Thymus (tissue), 14 donors: ENCODE results near the gene ADRM1. TPM values are rescaled to one million over a fixed set of nuclear protein-coding genes. Genes with fewer than 3 reads are reported as not detected.

Experiments
- DNase-seq, 9 donors: peaks; one replicate each; pipeline ENCODE4 v3.0.0-alpha.2; 2013; ENCODE audit warnings: low spot score in 9 of 9, low read depth in 6 of 9, missing footprints in 1 of 9
- H3K27ac ChIP-seq, 2 donors: one replicate each; pipeline ENCODE4 v1.5.1; 2013; ENCODE audit warnings: control low read depth in 1 of 2, low read depth in 1 of 2, low read length in 1 of 2, mild to moderate bottlenecking in 1 of 2, moderate library complexity in 1 of 2
- H3K27me3 ChIP-seq, 2 donors: one replicate each; pipeline ENCODE4 v1.5.1; 2013; ENCODE audit warnings: low read length in 1 of 2; ENCODE audit not compliant: control insufficient read depth in 2 of 2, insufficient read depth in 1 of 2
- H3K36me3 ChIP-seq, 2 donors: one replicate each; pipeline ENCODE4 v1.5.1; 2013; ENCODE audit warnings: low read length in 1 of 2, mild to moderate bottlenecking in 1 of 2, moderate library complexity in 1 of 2; ENCODE audit not compliant: control insufficient read depth in 2 of 2, insufficient read depth in 2 of 2
- H3K4me1 ChIP-seq, 2 donors: one replicate each; pipeline ENCODE4 v1.5.1; 2013; ENCODE audit warnings: low read length in 2 of 2; ENCODE audit not compliant: control insufficient read depth in 2 of 2, insufficient read depth in 2 of 2
- H3K4me3 ChIP-seq, 2 donors: one replicate each; pipeline ENCODE4 v1.5.1; 2013; ENCODE audit warnings: low read length in 2 of 2, control low read depth in 1 of 2, mild to moderate bottlenecking in 1 of 2
- H3K9me3 ChIP-seq, 2 donors: one replicate each; pipeline ENCODE4 v1.5.1; 2013; ENCODE audit warnings: low read length in 1 of 2, mild to moderate bottlenecking in 1 of 2; ENCODE audit not compliant: control insufficient read depth in 2 of 2, insufficient read depth in 1 of 2
- WGBS: extraction: QIAGEN DNeasy Blood & Tissue Kit; methylation state at CpG from one replicate; pipeline ENCODE4 v1.1.7; 2013; 5-methylcytosine and 5-hydroxymethylcytosine counted together
- long read RNA-seq, 10 donors: transcript quantifications; one replicate each; lab custom pipeline, GENCODE V29; 2026
- polyA plus RNA-seq: library from polyadenylated mRNA; stranded (reverse); fragments of 200-250 nt; gene quantifications from one replicate; pipeline ENCODE4 v1.2.3, GENCODE V29; 2013
- total RNA-seq: library from RNA; stranded (reverse); fragments of 120-200 nt; gene quantifications from one replicate; pipeline ENCODE4 v1.2.4, GENCODE V29; 2013
- donor health status: healthy.

ADRM1 gene
- total RNA-seq (80.9 TPM), polyA plus RNA-seq (71.5 TPM)
- long read RNA-seq, donor 1, partial matches to known transcripts = 0 of 5 reads
- long read RNA-seq, donor 1, other reads (novel, unspliced or antisense) = 0 of 5 reads
- long read RNA-seq, donor 2, transcript ADRM1-205 (9 exons, 1,361 nt) = minor isoform, 6 of 118 reads
- long read RNA-seq, donor 2, transcript ADRM1-201 (10 exons, 1,478 nt) = major isoform, 77 of 118 reads
- long read RNA-seq, donor 2, partial matches to known transcripts = 29 of 118 reads
- long read RNA-seq, donor 2, other reads (novel, unspliced or antisense) = 6 of 118 reads
- long read RNA-seq, donor 3, transcript ADRM1-205 (9 exons, 1,361 nt) = minor isoform, 13 of 125 reads
- long read RNA-seq, donor 3, transcript ADRM1-201 (10 exons, 1,478 nt) = major isoform, 60 of 125 reads
- long read RNA-seq, donor 3, partial matches to known transcripts = 44 of 125 reads
- long read RNA-seq, donor 3, other reads (novel, unspliced or antisense) = 8 of 125 reads
- long read RNA-seq, donor 4, transcript ADRM1-201 (10 exons, 1,478 nt) = major isoform, 10 of 20 reads
- long read RNA-seq, donor 4, partial matches to known transcripts = 8 of 20 reads
- long read RNA-seq, donor 4, other reads (novel, unspliced or antisense) = 0 of 20 reads
- long read RNA-seq, donor 5, transcript ADRM1-201 (10 exons, 1,478 nt) = major isoform, 54 of 91 reads
- long read RNA-seq, donor 5, partial matches to known transcripts = 36 of 91 reads
- long read RNA-seq, donor 5, other reads (novel, unspliced or antisense) = 0 of 91 reads
- long read RNA-seq, donor 6, transcript ADRM1-201 (10 exons, 1,478 nt) = major isoform, 39 of 47 reads
- long read RNA-seq, donor 6, partial matches to known transcripts = 0 of 47 reads
- long read RNA-seq, donor 6, other reads (novel, unspliced or antisense) = 5 of 47 reads
- long read RNA-seq, donor 7, transcript ADRM1-201 (10 exons, 1,478 nt) = major isoform, 16 of 31 reads
- long read RNA-seq, donor 7, partial matches to known transcripts = 15 of 31 reads
- long read RNA-seq, donor 7, other reads (novel, unspliced or antisense) = 0 of 31 reads
- long read RNA-seq, donor 8, partial matches to known transcripts = 0 of 5 reads
- long read RNA-seq, donor 8, other reads (novel, unspliced or antisense) = 0 of 5 reads
- long read RNA-seq, donor 9, transcript ADRM1-201 (10 exons, 1,478 nt) = major isoform, 16 of 25 reads
- long read RNA-seq, donor 9, partial matches to known transcripts = 9 of 25 reads
- long read RNA-seq, donor 9, other reads (novel, unspliced or antisense) = 0 of 25 reads
- long read RNA-seq, donor 10, transcript ADRM1-201 (10 exons, 1,478 nt) = major isoform, 22 of 41 reads
- long read RNA-seq, donor 10, partial matches to known transcripts = 16 of 41 reads
- long read RNA-seq, donor 10, other reads (novel, unspliced or antisense) = 0 of 41 reads

DNA sequence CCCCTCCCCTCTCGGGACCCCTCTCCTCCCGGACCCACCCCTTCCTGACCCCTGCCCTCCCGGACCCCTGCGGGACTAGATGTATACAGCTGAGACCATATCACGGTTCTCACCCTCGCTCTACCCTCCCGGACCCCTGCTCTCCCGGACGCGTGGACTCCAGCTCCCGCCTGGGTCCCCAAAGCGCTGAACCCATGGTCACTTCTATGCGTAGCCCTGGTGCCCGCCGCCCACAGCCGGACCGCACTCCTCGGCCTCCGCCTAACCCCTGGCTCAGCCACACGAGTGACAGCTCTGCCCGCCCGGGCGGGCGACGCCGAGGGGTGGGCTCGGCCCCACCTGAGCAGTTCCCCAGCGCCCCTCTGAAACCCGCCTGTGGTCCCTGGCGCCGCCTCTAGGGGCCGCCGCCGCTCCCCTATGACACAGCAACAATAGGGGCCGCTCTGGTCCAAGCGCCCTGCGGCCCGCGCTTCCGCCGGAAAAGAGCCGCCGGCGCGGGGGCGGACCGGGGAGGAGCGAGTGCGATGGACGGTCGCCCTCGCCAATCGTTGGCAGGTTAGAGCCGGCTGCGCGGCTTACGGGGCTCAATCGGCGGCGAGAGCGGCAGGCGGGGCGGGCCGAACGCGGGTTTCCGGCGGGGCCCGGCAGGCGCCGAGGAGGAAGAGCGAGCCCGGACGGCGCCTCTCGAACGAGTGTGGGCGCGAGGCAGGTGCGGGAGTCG is at the start of gene ADRM1:
TSS of gene ADRM1 (plus strand) at position 657 of the 721 bp plus-strand sequence. CDS start 572 bp downstream, outside the sequence.
- Histone ChIP-seq H3K4me3 (peak within 1 kb of the TSS; percentile 72 to 92), H3K36me3 (peaks cover 25 to 47% of the 10 kb centered on the region in 2 donors), H3K9me3 (no peaks in the 10 kb centered on the region), H3K27ac (peak within 1 kb of the TSS; percentile 92 to 98), H3K27me3 (no peaks in the 10 kb centered on the region), H3K4me1 (peaks cover 10 to 17% of the 10 kb centered on the region in 2 donors)
- WGBS = under 1% methylated on average over 81 of the region's 81 CpGs
- DNase-seq = peak; percentile 71 to 98 (median 95)

- Histone ChIP-seq H3K27me3 (no peaks in the 10 kb centered on the region), H3K4me3 (no peak overlapping the region), H3K36me3 (peaks cover 7 to 15% of the 10 kb centered on the region in 2 donors), H3K27ac (no peak overlapping the region), H3K4me1 (no peaks in the 10 kb centered on the region), H3K9me3 (no peaks in the 10 kb centered on the region)
- 96% methylated on average over 6 of the region's 6 CpGs for WGBS
- DNase-seq = no peak
Measured at GRCh38 chr20:62253398-62253797, 49.4 kb upstream of the ADRM1 start.

- Histone ChIP-seq H3K4me3 (no peak overlapping the region), H3K9me3 (no peaks in the 10 kb centered on the region), H3K27ac (no peak overlapping the region), H3K4me1 (no peaks in the 10 kb centered on the region), H3K27me3 (no peaks in the 10 kb centered on the region), H3K36me3 (peaks cover 9 to 18% of the 10 kb centered on the region in 2 donors)
- no peak for DNase-seq
- WGBS = 95% methylated on average over 24 of the region's 24 CpGs
Measured at GRCh38 chr20:62254021-62254724, 48.6 kb upstream of the ADRM1 start.

DNA sequence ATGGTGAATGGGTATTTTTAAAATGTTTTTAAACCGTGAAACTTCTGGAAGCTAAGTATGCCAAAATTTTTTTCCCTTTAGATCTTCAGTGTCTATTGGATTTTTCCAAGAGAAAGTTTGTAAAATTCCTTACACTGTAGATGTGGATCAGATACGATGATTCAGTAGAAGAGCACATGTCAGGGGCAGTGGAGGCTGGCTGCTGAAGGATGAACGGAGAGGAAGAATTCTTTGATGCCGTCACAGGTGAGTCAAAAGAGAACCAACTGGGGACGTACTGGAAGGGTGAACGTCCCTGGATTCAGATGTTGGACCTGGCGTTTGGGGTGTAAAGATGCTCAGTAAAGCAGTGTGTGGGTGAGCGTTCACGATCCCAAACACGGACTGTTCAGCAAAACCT is 46.8 kb upstream of the ADRM1 start:
- DNase-seq = no peak
- Histone ChIP-seq H3K9me3 (no peaks in the 10 kb centered on the region), H3K4me1 (no peaks in the 10 kb centered on the region), H3K27me3 (no peaks in the 10 kb centered on the region), H3K4me3 (no peak overlapping the region), H3K36me3 (peaks cover 16 to 34% of the 10 kb centered on the region in 2 donors), H3K27ac (no peak overlapping the region)
- 98% methylated on average over 10 of the region's 10 CpGs for WGBS

- no peaks in the 10 kb centered on the region for H3K9me3 ChIP-seq
- DNase-seq = no peak
- H3K36me3 ChIP-seq = peaks cover 30 to 58% of the 10 kb centered on the region in 2 donors
- H3K4me3 ChIP-seq = no peak overlapping the region
- H3K4me1 ChIP-seq = no peaks in the 10 kb centered on the region
- WGBS = 94% methylated on average over 20 of the region's 20 CpGs
- no peaks in the 10 kb centered on the region for H3K27me3 ChIP-seq
- no peak overlapping the region for H3K27ac ChIP-seq
Measured at GRCh38 chr20:62258499-62259293, 44.1 kb upstream of the ADRM1 start.

DNA sequence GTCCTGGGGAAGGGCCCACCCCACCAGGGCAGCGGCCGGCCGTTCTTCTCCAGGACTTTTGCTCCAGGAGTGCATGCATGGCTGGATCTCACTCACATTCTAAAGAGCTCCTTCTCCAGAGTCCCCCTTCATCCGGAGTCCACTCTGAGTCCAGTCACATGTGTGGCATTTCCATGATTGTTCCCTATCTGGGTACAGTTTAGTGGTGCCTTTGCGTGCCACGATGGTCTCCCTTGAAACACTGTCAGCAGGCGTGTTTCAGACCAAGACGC is 43.6 kb upstream of the ADRM1 start:
- H3K9me3 ChIP-seq = no peaks in the 10 kb centered on the region
- H3K4me1 ChIP-seq = no peaks in the 10 kb centered on the region
- H3K4me3 ChIP-seq = no peak overlapping the region
- H3K27me3 ChIP-seq = no peaks in the 10 kb centered on the region
- no peak overlapping the region for H3K27ac ChIP-seq
- peaks cover 34 to 60% of the 10 kb centered on the region in 2 donors for H3K36me3 ChIP-seq
- DNase-seq = no peak
- 98% methylated on average over 8 of the region's 8 CpGs for WGBS

DNA sequence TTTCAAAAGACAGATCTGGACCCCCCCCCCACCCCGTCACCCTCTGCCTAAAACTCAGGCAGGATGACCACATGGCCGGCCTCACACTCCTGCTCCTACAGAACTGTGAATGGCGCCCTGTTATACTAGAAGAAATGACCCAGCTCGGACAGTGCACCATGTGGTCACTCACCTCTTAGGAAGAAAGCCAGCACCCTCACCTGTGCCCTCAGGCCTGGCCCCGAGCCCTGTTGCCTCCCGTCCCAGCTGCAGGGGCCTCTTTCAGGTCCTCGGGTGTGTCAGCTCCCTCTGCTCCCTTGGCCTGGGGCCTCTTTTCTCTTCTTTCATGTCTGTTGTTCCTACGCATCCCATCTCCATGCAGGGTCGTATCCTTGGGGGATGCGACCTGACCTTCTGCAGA is 40.7 kb upstream of the ADRM1 start:
- peaks cover 39 to 69% of the 10 kb centered on the region in 2 donors for H3K36me3 ChIP-seq
- H3K27me3 ChIP-seq = no peaks in the 10 kb centered on the region
- H3K9me3 ChIP-seq = peaks cover 0 to 3% of the 10 kb centered on the region in 2 donors
- H3K27ac ChIP-seq = no peak overlapping the region
- H3K4me1 ChIP-seq = no peaks in the 10 kb centered on the region
- no peak for DNase-seq
- 96% methylated on average over 10 of the region's 10 CpGs for WGBS
- no peak overlapping the region for H3K4me3 ChIP-seq
